ENCODE data around the gene RASGEF1B. TPM values are rescaled to one million over a fixed set of nuclear protein-coding genes. Genes with fewer than 3 reads are reported as not detected.
A peak's percentile ranks its signal among the peaks of the same experiment; 100 is the strongest.

The RASGEF1B gene
- total RNA-seq, 2 experiments from 2014 or later: 6.1 to 6.2 TPM

- intact Hi-C loops (cut with micrococcal nuclease): no loop called here
- peaks cover 16% of the 10 kb centered on the region for H3K4me1 Mint-ChIP-seq (ENCODE audit: low read depth)
- H3K27ac Mint-ChIP-seq: no peak overlapping the region
- H3K4me3 Mint-ChIP-seq: no peak overlapping the region
- CTCF ChIA-PET: interaction anchor here (0.8 to 1.1 kb wide), 2 partner anchors 11 to 17 kb away, joined by 3 to 4 read pairs; no protein-coding TSS in a partner anchor
- POLR2A ChIA-PET: no interaction called here
- H3K36me3 Mint-ChIP-seq (ENCODE audit: low read depth): no peaks in the 10 kb centered on the region
- no peak for TF ChIP-seq CTCF (IDR thresholded peaks at IDR 0.05)
- H3K27me3 Mint-ChIP-seq: no peaks in the 10 kb centered on the region
- no peaks in the 10 kb centered on the region for H3K9me3 Mint-ChIP-seq
- no peak for ATAC-seq
- peak; percentile 50 for DNase-seq
Observed at GRCh38 chr4:81516241-81516640, 44.5 kb upstream of the RASGEF1B start.

DNA sequence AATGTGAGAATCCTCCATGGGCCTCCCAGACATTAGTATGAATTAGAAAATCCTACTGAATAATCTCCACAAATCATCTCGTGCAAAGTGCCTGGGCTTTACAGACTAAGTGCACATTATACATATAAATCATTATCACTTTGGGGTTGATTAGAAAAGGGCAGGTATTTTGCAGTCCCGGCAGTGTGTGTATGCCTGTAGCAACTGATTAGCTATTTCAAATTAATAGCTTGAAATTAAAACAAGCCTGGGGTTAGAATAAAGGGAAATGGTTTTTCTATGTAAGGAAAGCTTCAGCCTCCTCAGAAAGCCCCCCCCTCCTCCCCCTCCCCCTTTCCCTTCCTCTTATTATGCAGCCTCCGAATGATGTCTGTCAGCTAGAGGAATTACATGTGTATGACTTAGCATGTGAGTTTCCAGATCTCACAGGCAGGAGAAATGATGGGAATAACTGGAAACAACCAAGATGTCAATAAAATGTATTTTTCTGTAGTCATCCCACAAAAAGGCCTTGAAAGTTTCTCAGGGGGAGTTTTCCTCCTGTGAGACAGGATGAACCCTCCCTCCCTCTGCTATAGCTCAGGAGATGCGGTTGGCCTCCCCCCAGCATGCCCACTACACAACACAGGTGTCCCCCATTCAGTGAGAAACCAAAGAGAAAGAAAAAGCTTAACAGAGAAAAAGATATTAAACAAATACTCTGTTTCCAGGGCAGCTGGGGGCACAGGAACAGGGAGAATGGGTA, 41.2 kb upstream of the RASGEF1B start:
- DNase-seq: no peak
- H3K9me3 Mint-ChIP-seq: no peaks in the 10 kb centered on the region
- H3K4me3 Mint-ChIP-seq: no peak overlapping the region
- no peak for ATAC-seq
- no peak overlapping the region for H3K27ac Mint-ChIP-seq
- no peak for TF ChIP-seq CTCF (IDR thresholded peaks at IDR 0.05)
- ChIA-PET CTCF (interaction anchor here (0.6 to 2.6 kb wide), 4 partner anchors 10 to 332 kb away, joined by 3 to 9 read pairs (median 4); no protein-coding TSS in a partner anchor), POLR2A (interaction anchor here (0.5 to 0.9 kb wide), 2 partner anchors 18 to 223 kb away, joined by 3 read pairs; no protein-coding TSS in a partner anchor)
- intact Hi-C loops (cut with micrococcal nuclease): no loop called here
- H3K36me3 Mint-ChIP-seq (ENCODE audit: low read depth): no peaks in the 10 kb centered on the region
- peaks cover 35% of the 10 kb centered on the region for H3K4me1 Mint-ChIP-seq (ENCODE audit: low read depth)
- no peaks in the 10 kb centered on the region for H3K27me3 Mint-ChIP-seq

GRCh38 chr4:81512001-81512756, 40.5 kb upstream of the RASGEF1B start:
- CTCF ChIA-PET: interaction anchor here (0.6 to 2.6 kb wide), 2 partner anchors 44 to 77 kb away, joined by 3 to 9 read pairs; no protein-coding TSS in a partner anchor

DNA sequence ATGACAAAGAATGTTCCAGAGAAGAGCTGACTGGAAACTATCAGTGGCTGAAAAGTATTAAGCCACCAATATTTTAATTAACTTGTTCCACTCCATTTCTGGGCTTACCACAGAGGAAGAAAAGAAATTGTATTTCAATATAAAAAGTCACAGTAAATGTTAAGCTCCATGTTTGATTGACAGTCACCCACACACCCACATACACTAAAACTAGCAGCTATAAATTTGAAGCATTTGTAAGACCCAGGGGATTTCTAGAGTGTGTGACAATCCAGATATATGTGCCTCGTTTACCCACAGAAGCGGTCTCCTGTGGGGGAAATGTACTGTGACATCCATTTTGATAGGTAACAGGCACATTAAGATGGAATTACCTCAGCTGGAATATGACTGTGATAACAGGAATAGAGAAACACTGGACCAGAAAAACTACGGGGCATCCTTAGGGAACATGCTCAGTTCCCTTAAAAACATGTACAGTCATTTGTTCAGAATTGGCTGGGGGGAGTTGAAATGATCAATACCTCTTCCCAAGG, 39.0 kb upstream of the RASGEF1B start:
- POLR2A ChIA-PET: interaction anchor here (0.6 kb wide), 1 partner anchor 119 kb away, joined by 3 read pairs; no protein-coding TSS in a partner anchor
- no peak for TF ChIP-seq CTCF (IDR thresholded peaks at IDR 0.05)

More at GRCh38 chr4:81512001-81512756, 40.5 kb upstream of the RASGEF1B start:
- H3K4me3 Mint-ChIP-seq: no peak overlapping the region
- H3K27ac Mint-ChIP-seq: no peak overlapping the region
- POLR2A ChIA-PET: no interaction called here
- TF ChIP-seq CTCF (IDR thresholded peaks at IDR 0.05): no peak
- intact Hi-C loops (cut with micrococcal nuclease): no loop called here
- no peak for ATAC-seq
- H3K4me1 Mint-ChIP-seq (ENCODE audit: low read depth): peaks cover 38% of the 10 kb centered on the region
- H3K36me3 Mint-ChIP-seq (ENCODE audit: low read depth): no peaks in the 10 kb centered on the region
- no peak for DNase-seq
- no peaks in the 10 kb centered on the region for H3K9me3 Mint-ChIP-seq
- no peaks in the 10 kb centered on the region for H3K27me3 Mint-ChIP-seq

More for the DNA sequence above, 39.0 kb upstream of the RASGEF1B start:
- CTCF ChIA-PET: interaction anchor here (1.3 kb wide), 1 partner anchor 40 kb away, joined by 3 read pairs; the partner anchor contains the start of gene RASGEF1B
- peaks cover 49% of the 10 kb centered on the region for H3K4me1 Mint-ChIP-seq (ENCODE audit: low read depth)
- H3K36me3 Mint-ChIP-seq (ENCODE audit: low read depth): no peaks in the 10 kb centered on the region
- no peak overlapping the region for H3K27ac Mint-ChIP-seq
- intact Hi-C loops (cut with micrococcal nuclease): no loop called here
- H3K9me3 Mint-ChIP-seq: no peaks in the 10 kb centered on the region
- no peak overlapping the region for H3K4me3 Mint-ChIP-seq
- ATAC-seq (no peak), DNase-seq (no peak)
- H3K27me3 Mint-ChIP-seq: no peaks in the 10 kb centered on the region

All from activated CD8-positive, alpha-beta T cell treated with anti-CD3 and anti-CD28 coated beads for 36 hours (primary cell).